NCI-H1694 treated with DMSO at 0.1 percent for 48 hours (cell line): ENCODE measurements around the gene MAP4.
"Not testable (repeated sequence)": the region's sequence is repeated elsewhere in the genome, so short reads cannot be mapped to it uniquely, and the experiment has no call there.

Experiments used
- DNase-seq: peaks from one replicate; lab custom pipeline; 2025; lab: John Stamatoyannopoulos, UW

Gene MAP4

DNA sequence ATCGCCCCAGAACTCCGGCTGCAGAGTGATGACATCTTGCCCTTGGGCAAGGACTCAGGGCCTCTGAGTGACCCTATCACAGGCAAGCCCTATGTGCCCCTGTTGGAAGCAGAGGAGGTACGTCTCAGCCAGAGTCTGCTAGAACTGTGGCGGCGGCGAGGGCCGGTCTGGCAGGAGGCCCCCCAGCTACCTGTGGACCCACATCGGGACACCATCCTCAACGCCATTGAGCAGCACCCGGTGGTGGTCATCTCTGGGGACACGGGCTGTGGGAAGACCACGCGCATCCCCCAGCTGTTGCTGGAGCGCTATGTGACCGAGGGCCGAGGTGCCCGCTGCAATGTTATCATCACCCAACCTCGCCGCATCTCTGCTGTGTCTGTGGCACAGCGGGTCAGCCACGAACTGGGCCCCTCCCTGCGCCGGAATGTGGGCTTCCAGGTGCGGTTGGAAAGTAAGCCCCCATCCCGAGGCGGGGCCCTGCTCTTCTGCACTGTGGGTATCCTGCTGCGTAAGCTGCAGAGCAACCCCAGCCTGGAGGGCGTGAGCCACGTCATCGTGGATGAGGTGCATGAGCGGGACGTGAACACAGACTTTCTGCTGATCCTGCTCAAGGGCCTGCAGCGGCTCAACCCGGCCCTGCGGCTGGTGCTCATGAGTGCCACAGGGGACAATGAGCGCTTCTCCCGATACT lies 169.9 kb downstream of the MAP4 start:
- DNase-seq = no peak

DNA sequence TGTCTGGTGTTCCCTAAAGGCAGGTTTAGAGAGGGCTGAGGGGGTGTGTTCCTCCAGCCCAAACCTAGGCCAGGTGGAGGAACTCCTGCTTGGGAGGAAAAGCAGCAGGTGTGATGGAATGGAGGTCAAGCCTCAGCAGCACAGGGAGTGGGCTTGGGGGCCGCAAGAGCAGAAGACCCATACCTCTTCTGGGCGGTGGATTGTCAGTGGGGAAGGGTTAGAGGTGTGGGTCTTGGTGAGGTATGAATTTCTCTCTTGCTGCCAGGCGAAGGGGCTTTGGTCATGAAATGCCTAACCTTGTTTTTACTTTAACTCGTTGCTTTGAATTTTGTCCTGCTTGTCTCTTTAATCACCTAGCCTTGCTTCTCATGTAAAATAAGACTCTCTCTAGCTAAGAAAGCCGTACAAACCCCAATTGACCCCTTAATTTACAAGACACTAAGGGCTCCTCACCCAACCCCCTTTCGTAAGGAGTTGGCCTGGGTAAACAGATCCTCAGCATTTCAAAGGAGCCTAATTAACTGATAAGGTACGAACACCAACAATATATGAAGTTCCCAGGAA lies 174.3 kb downstream of the MAP4 start:
- no peak for DNase-seq

DNA sequence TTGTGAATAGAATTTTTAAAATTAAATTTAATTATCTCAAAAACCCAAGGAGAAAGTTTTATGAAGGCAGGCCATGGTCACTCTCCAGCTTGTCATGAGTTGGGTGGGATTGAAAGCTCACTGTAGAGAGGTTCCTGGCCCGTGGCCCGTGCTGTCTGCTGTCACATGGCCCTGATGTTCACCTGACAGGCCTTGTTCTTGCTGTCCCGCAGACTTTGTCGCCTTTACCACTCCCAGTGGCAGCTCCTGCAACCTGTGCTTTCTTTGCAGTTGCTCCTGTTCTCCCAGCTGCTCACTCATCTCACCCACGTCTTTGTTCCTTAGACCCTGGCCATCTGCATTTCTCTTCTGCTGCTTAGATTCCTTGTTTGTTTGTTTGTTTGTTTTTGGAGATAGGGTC lies 177.7 kb downstream of the MAP4 start:
- DNase-seq = no peak

GRCh38 chr3:47836986-47837385 lies 179.2 kb downstream of the MAP4 start:
- DNase-seq = no peak

DNA sequence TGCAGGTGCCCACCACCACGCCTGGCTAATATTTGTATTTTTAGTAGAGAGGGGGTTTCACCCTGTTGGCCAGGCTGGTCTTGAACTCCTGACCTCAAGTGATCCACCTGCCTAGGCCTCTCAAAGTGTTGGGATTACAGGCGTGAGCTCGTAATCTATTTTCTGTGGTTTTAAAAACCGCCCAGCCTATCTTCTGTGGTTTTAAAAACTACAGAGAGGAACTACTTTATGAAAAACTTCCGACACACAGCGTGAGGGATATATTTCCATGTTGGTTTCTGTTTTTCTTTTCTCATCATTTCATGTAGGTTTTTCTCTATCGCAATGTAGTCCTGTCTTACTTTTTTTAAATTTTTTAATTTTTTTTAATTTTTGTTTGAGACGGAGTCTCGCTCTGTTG lies 186.7 kb downstream of the MAP4 start:
- not testable (repeated sequence) for DNase-seq

DNA sequence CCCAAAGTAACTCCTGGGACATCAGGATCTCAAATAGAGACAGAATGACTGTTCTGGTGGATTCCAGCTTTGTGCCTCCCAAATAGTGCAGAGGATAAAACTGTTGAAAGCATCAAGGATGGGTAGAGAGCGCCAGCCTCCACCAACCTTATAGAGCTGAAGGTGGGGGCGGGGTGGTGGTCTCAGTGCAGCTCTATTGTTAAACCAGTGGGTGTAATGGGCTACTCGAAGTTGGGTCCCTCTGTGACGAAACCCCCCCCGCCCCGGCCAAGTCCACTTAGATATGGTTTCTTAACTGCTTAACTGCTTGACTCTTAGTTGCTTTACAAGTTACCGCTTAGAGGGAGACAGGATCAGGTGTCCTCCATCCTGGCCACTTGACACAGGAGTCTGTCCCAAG lies 190.6 kb downstream of the MAP4 start:
- no peak for DNase-seq

- peak; percentile 32 for DNase-seq
These were observed 191.4 kb downstream of the MAP4 start for GRCh38 chr3:47824541-47825473.

DNA sequence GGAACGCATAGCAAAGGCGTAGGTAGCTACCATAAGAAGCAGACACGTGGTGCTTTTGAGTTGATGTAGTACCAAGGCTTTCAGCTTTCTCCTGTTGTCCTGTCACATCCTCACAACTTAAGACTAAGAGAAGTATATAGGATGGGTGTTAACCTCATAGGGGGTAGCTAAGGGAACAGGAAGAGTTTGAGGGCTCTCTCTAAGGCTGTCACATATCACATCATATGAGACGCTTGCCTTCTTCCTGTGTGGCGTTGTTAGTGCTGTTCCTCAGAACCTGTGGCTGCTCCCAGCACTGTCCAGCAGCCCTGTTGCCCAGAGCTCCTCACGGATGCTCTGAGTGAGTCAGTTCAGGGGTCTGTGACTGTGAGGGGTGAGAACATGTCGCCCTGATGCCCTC lies 198.6 kb downstream of the MAP4 start:
- DNase-seq = no peak

GRCh38 chr3:47813551-47814177 lies 202.6 kb downstream of the MAP4 start:
- no peak for DNase-seq

DNA sequence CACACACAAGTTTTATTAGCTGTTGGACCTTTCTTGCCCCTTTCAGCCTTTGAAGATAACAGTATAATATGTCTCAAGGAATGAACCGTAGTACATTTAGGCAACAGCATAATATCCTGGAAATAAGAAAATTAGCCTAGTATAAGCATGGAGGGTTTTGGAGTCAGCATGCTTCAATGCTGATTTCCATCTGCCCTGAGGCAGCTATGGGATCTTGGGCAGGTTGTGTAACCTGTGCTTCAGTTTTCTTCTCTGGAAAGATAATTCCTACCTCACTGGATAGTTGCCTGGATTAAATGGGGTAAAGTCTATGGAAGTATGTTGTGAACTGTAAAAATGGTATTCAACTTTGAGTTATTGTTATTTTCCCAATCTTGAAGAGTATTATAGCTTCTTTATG lies 211.6 kb downstream of the MAP4 start:
- DNase-seq = no peak

DNA sequence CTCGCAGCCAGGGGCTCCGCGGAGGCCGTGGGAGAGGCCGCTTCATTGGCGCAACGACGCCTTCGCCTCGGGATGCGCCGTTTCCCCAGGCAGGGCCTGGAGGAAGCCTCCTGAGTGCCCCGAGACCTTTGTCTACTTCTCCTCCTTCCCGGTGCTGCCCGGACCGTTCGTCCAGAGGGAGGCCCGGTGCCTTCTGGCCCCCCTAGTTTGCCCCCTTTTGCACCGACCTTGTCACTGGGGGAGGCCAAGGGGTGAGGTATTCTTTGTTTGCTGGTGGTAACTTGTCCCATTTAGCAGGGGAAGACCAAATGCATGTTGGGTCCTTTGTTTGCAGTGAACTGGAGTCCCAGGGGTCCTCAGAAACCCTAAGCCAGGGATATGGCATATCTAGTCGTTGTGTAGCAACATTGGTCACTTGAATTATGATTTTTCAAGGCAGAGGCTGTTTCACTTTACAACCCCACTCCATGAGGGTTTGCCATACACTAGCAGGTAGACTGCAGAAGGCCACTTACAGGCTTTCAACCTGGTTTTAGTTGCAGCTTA lies 212.7 kb downstream of the MAP4 start:
- DNase-seq = no peak

GRCh38 chr3:47802734-47803479 lies 213.3 kb downstream of the MAP4 start, which contains the start of gene DHX30:
TSS of gene DHX30 (plus strand) at chr3:47803138. CDS start at chr3:47810684, 7,546 bp downstream.
- peak; percentile 26 for DNase-seq
